ENCODE data around the gene CTNNA1.

The CTNNA1 gene

GRCh38 chr5:138929571-138929955 lies 176.3 kb downstream of the CTNNA1 start:
- FAIRE-seq (no peak), DNase-seq (ENCODE audit: low spot score) (no peak)

- FAIRE-seq, result no peak
- DNase-seq (ENCODE audit: low spot score), result no peak
Measured at GRCh38 chr5:138930371-138931097, 177.3 kb downstream of the CTNNA1 start.

DNA sequence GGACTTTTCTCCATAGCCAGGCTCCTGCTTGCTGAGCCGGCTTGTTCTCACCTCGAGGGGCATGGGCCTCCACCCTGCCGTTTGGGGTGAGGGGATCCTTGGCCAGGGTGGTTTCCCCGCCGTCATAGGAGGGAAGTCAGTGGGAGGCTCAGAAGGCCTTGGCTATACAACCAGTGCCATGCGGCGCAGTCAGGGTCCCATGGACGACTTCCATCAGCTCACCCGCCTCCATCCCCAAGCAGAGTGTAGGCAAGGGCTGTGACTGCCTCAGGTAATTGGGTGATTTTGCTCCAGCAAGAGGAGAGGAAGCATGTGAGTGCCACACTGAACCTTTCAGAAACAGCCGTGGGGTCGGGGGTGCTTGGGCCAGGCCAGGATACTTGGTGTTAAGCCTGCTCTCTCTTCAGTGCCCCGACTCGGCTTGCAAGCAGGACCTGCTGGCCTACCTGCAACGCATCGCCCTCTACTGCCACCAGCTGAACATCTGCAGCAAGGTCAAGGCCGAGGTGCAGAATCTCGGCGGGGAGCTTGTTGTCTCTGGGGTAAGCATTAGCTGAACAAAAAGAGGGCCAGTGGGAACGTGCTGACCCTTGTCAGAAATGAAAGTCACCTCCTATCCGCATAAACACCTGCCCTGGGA lies 179.1 kb downstream of the CTNNA1 start:
- DNase-seq (ENCODE audit: low spot score), result no peak
- FAIRE-seq, result no peak

DNA sequence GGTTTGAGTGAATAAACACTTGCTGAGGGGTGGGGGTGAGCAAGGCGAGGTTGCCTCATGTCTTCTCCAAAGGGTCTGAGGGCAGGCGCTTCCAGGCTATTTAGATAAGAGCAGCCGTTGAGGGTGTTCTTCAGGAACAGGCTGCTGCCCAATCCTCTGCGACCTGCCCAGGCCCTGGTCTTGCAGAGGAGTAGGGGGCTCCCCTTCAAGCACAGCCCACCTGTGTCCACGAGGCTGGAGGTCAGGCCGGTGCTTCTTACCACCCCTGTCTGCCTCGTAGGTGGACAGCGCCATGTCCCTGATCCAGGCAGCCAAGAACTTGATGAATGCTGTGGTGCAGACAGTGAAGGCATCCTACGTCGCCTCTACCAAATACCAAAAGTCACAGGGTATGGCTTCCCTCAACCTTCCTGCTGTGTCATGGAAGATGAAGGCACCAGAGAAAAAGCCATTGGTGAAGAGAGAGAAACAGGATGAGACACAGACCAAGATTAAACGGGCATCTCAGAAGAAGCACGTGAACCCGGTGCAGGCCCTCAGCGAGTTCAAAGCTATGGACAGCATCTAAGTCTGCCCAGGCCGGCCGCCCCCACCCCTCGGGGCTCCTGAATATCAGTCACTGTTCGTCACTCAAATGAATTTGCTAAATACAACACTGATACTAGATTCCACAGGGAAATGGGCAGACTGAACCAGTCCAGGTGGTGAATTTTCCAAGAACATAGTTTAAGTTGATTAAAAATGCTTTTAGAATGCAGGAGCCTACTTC lies 180.5 kb downstream of the CTNNA1 start:
- no peak for FAIRE-seq
- DNase-seq (ENCODE audit: low spot score), result no peak

DNA sequence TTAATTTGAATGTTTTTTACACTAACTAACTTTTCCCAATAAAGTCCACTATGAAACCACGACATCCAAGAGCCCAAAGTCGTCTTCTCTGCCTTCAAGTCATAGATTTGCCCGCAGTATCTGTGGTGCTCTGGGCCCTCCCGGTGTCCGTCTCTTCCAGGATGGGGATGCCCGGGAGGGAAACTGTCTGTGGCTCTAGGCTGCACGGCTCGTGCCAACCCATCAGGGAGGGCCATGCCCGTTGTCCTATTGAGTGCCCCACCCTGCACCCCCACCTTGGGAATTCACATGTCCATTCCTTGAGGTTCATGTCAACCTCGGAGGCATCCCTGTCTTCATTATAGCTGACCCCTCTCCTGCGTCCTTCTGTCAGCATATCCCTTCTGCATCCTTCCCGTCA lies 181.7 kb downstream of the CTNNA1 start:
- DNase-seq (ENCODE audit: low spot score) (no peak), FAIRE-seq (no peak)

DNA sequence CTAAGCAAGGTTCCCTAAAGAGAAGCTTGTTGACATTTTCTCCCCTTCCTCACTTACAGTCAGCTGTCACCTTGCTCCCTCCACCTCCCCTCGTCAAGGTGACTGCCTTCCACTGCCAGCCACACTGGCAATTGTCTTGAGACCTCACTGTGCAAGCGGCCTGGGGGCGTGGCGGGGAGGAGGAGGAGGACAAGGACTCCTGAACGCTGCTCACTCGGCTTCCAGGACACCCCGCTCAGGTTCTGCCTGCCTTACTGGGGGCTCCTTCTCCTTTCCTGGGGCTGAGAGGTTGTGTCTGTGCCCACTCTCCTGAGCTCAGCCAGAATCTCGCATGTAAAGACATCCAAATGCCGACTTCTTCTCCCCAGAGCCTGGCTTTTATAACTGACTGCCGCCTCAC lies 182.2 kb downstream of the CTNNA1 start:
- FAIRE-seq (no peak), DNase-seq (ENCODE audit: low spot score) (no peak)

DNA sequence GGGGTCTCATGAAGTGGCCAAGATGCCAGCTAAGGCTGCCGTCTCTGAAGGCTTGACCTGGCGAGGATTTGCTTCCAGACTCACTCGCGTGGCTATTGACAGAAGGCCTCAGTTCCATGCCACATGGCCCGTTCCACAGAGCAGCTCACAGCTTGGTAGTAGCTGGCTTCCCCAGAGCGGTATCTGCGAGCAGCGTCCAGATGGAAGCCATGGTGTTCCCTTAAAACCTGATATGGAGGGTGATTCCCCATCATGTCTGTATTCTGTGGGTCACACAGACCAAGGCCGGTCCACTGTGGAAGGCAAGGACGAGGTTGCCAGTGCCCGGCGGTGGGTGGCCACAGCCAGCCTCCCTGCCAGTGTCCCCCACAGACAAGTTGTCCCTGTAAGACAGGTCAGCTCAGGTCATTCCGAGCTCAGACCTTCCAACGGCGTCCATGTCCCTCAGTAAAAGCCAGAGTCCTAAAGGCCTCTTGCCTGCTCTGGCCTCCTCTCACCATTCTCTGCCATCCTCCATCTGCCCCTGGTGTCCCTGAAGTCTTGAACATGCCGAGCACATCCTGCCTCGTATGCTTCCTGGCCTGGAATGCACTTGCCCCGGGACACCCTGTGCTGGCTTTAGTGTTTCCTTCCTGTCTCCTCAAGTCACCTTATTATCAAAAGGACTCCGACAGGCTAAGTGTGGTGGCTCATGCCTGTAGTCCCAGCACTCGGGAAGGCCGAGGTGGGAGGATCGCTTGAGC lies 183.2 kb downstream of the CTNNA1 start:
- DNase-seq (ENCODE audit: low spot score) (no peak), FAIRE-seq (no peak)

GRCh38 chr5:138936968-138937345 lies 183.7 kb downstream of the CTNNA1 start:
- no peak for FAIRE-seq

DNA sequence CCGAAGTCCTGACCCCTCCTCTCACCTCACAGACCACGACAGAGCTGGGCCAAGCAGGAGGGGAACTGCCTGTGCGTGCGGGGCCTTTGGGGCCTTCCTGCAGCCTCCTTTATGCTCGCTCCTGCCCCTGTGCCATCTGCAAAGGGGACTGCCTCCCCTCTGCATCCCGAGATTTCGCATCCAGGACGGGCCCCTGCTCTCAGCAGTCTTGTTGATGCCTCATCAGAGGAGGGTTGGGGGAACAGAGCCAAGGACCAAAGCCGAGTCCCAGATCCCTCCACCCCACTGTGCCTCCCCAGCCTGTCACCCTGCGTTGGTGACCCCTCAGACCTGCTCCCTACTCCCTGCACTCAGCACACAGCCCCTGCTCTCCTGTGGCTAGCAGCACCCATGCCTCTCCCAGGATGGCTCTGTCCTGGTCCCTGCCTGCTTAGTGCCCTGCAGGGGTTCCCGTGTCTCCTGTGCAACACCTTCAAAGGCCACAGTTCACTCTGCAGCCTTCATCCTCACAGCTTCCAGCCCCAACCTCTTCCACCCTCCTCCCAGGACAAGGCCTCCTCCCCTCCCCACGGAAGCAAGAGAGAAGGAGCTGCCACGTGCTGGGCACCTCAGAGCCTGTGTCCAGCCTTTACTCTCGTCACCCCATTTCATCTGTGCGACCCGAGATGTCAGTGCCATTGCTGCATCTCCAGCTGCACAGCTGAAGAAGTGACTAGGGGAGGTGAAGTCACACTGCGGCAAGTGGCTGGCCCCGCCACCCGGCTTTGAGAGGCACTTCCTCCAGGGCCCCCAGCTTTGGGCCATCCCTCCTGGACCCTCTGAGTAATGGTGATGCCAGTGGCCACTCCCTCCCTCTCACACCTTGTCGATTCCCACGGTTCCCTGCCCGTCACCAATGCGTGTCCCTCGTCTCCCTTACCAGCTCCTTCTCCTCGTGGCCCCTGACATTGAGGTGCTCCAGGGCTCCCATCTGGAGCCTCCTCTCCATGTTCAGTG lies 184.5 kb downstream of the CTNNA1 start:
- no peak for FAIRE-seq
- no peak for DNase-seq (ENCODE audit: low spot score)

More at GRCh38 chr5:138936968-138937345, 183.7 kb downstream of the CTNNA1 start:
- DNase-seq (ENCODE audit: low spot score), result no peak

- DNase-seq (ENCODE audit: low spot score) (no peak), FAIRE-seq (no peak)
Measured at GRCh38 chr5:138938526-138938925, 185.3 kb downstream of the CTNNA1 start.

DNA sequence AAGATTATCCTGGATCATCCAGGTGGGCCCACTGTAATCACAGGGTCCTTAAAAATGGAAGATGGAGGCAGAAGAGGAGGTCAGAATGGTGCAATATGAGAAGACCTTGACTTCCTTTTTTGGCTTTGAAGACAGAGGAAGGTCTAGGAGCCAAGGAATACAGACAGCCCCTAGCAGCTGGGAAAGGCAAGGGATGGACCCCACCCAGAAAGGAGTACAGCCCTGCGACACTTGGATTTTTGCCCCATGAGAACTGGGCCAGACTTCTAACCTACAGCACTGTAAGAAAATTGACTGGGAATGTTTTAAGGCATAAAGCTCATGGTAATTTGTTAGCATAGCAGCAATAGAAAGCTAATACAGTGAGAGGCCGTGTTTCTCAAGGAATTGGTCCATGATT lies 188.8 kb downstream of the CTNNA1 start:
- DNase-seq (ENCODE audit: low spot score), result no peak

DNA sequence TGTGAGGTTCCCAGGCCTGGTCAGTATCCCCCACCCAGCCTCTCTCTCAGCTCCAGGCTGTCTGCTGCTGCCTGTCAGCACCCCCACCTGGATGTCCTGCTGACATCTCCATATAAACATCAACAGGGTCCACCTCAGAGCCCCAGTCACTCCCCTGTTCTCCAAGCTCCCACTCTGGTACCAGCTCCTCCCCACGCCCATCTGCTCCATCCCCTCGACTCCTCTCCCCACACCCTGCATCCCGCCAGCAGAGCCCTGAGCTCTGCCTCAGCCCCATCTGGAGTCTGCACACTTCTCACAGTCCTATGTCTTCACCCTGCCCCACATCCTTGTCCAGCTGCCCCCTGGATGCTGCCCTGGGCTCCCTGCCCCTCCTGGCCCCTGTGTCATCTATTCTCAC lies 189.6 kb downstream of the CTNNA1 start:
- no peak for FAIRE-seq
- DNase-seq (ENCODE audit: low spot score), result no peak

More for the DNA sequence above, 188.8 kb downstream of the CTNNA1 start:
- FAIRE-seq, result no peak

- DNase-seq (ENCODE audit: low spot score) (no peak), FAIRE-seq (no peak)
Measured at GRCh38 chr5:138943599-138944173, 190.5 kb downstream of the CTNNA1 start.

DNA sequence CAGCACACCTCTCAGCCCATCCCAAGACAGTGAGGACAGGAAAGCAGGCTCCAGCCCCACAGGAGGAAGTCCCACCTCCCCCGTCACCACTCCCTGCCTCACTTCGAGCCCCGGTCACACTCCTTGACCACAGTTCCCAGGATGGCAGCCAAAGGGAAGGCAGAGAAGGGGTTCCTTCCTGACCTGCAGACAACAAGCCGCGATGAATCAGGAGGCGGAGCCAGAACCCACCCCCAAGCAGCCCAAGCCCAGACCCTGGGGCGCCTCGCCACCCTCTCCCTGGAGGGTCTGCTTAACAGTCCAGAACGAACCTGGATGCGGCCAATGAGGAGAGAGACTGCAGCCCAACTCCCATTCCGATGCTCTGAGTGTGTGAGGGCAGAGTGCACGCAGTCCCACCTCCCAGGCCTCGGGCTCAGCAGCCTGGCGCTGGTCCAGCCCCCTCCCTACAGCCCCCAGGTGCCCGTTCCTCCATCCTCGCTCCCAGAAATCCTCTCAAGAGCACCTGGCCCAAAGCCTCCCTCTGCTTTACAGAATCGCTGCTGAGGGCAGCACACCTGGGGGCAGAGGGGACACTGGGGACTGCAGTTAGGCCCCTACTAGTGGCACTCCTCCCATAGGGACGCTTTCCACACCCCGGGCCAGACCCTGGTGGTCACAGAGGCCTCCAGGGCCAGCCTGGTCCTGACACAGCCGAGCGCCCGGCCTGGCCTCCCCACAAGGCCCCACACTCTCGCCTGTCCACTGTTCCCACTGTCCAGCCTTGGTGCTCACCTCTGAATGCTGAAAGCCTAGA lies 191.5 kb downstream of the CTNNA1 start:
- FAIRE-seq (no peak), DNase-seq (ENCODE audit: low spot score) (peak; percentile 27)

DNA sequence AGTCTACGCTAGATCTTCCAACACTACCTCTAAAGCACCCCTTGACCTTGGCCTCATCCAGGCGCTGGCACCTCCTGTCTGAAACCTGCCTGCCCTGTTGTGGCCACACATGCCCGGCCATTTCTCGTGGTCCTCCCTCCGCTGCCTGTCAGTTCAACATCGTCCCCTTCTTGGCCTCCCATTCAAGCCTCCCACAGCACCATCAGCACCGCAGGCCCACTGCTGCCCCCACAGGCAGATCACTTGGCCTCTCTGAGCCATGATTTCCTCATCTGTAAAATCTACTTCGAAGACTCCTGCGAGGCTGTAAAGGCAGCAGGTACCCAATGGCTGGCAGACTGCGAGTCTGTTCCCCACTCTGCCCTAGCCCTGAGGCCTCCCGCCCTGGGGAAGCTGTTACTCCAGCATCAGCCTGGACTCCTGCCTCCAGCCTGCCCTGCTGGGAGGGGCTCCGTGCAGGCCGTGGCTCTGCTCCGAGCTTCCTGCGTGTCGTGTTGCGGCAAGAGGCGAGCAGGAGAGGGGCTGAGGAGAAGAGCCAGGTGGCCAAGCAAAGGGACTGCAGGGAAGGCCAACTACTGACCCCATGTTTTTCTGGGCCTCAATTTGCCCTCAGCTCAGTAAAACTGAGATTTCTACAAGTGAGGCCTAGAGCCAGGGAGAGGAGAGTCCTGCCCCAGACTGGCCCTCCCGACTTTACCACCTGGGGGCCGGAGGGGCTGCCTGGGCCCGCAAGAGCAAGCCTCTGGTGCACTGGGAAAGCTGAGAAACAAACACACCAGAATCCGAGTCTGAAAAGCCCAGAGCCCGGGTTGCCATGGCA lies 192.4 kb downstream of the CTNNA1 start:
- DNase-seq (ENCODE audit: low spot score) (no peak), FAIRE-seq (no peak)

GRCh38 chr5:138946241-138946623 lies 193.0 kb downstream of the CTNNA1 start:
- FAIRE-seq (no peak), DNase-seq (ENCODE audit: low spot score) (no peak)

DNA sequence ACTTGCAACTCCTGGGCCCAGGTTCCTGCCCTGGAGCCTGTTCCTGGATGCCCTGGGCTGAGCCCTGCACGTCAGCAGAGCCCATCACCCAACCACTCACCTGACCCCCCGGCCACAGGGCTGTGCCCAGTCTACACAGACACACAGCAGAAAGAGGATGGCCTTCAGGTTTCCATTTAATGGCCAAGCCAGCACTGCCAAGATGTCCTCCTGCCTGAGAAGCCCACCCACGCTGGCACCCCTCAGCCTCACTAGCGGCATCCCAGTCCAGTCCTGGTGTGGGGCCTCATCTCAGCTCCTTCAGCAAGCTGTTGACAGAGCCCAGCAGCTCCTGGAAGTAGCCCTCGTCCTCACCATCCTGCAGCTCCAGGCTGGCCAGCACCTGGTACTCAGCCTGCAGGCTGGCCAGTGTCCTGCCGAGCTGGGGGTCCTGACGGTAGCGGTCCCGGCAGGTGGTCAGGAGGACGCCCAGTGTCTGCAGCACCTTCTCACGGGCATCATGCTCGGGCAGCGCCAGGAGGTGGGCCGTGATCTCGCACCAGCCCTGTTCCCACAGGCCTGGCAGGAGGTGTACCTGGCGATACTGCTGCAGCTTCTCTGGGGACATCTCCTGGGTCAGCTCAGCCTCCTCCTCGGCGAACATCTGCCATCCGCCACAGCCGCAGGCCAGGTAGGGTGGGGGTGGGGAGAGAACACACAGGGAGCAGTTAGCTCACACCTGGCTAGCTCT lies 193.8 kb downstream of the CTNNA1 start:
- DNase-seq (ENCODE audit: low spot score), result no peak
- no peak for FAIRE-seq

- DNase-seq (ENCODE audit: low spot score) (no peak), FAIRE-seq (no peak)
Measured at GRCh38 chr5:138947780-138948179, 194.6 kb downstream of the CTNNA1 start.
